Measurements from ENCODE around the gene POLR1G.

GRCh38 chr19:45358213-45358792, 48.1 kb upstream of the POLR1G start:
- TF ChIP-seq CTCF (IDR thresholded peaks at IDR 0.05; ENCODE audit: extremely low read depth in 1 of 2, insufficient read depth in 1 of 2, low read depth in 1 of 2, low read length in 2 of 2) (no peak), EZH2 (IDR thresholded peaks at IDR 0.05; ENCODE audit: borderline replicate concordance, low read depth, low read length, severe bottlenecking) (no peak), POLR2A (IDR thresholded peaks at IDR 0.05; ENCODE audit: low read depth, low read length) (no peak), MAX (IDR thresholded peaks at IDR 0.05; ENCODE audit: insufficient read depth, insufficient read length) (no peak)
